HepG2 (cell line): ENCODE measurements around the gene COQ8A. TPM values are rescaled to one million over a fixed set of nuclear protein-coding genes. Genes with fewer than 3 reads are reported as not detected.

ENCODE experiments used
- ATAC-seq: fragments of 200-7000 bp; cut with Tn5 transposase; 3 replicates; pipeline ENCODE4 v1.9.1; 2020; ENCODE audit warnings: mild to moderate bottlenecking, moderate library complexity
- BruUV-seq: library from RNA; stranded (reverse); fragments of 400-500 nt; replicated peaks from 2 replicates; lab custom pipeline; 2021; lab: Mats Ljungman, UMichigan
- CTCF ChIA-PET: fragments of 300-600 bp; formaldehyde crosslinking; extraction: SDS; loops from one replicate; lab custom pipeline; 2021; ENCODE audit warnings: low total read pairs, inconsistent platforms, low intra/inter-chr PET ratio; lab: Yijun Ruan, JAX
- POLR2A ChIA-PET: fragments of 350-600 bp; sonication (Branson Sonifier 250); formaldehyde crosslinking; loops from one replicate; lab custom pipeline; 2020; ENCODE audit warnings: antibody characterized with exemption, inconsistent platforms; lab: Yijun Ruan, JAX
- DNase-seq: peaks from one replicate; pipeline ENCODE4 v3.0.0-alpha.2; 2015; ENCODE audit warnings: low spot score
- FAIRE-seq: peaks from 3 replicates; lab custom pipeline; 2011; peaks lifted over from hg19 to GRCh38; lab: Jason Lieb, UNC
- H2AFZ ChIP-seq: one replicate; pipeline ENCODE4 v1.6.1; 2011; ENCODE audit warnings: low read length, inconsistent platforms
- H3K27ac ChIP-seq: fragments of 300-600 bp; 3 replicates; pipeline ENCODE4 v1.8.0; 2011; ENCODE audit warnings: mixed run types, mild to moderate bottlenecking, mixed read lengths, low read length, inconsistent platforms; ENCODE audit not compliant: insufficient read depth; ENCODE audit errors: extremely low read length
- H3K27me3 ChIP-seq, 2 experiments: fragments of 200-600 bp in 1 of 2; 2 replicates in 1 of 2; 3 replicates in 1 of 2; pipeline versions ENCODE4 v1.6.0 to v1.8.0; 2011; ENCODE audit warnings: low read length in 2 of 2, mild to moderate bottlenecking in 2 of 2, moderate library complexity in 2 of 2, inconsistent platforms in 1 of 2; ENCODE audit not compliant: insufficient read depth in 2 of 2, control insufficient read depth in 1 of 2
- H3K36me3 ChIP-seq, 2 experiments: fragments of 200-600 bp in 1 of 2; replicated peaks in 1 of 2; 2 replicates in 1 of 2; 3 replicates in 1 of 2; pipeline versions ENCODE4 v1.5.1 to v1.8.0; 2011; ENCODE audit warnings: low read length in 2 of 2, inconsistent platforms in 1 of 2; ENCODE audit not compliant: insufficient read depth in 2 of 2, control insufficient read depth in 1 of 2
- H3K4me1 ChIP-seq: 2 replicates; pipeline ENCODE4 v1.5.1; 2012; ENCODE audit warnings: low read length, inconsistent platforms; ENCODE audit not compliant: insufficient read depth
- H3K4me2 ChIP-seq: 2 replicates; pipeline ENCODE4 v1.6.0; 2011; ENCODE audit warnings: low read depth, low read length, inconsistent platforms
- H3K4me3 ChIP-seq, 3 experiments: fragments of 200-600 bp in 1 of 3; sonication (generic), shearing (Covaris generic) in 1 of 3; replicated peaks in 1 of 3; 2 replicates each; pipeline ENCODE4 v1.5.1; 2011 to 2016; ENCODE audit warnings: low read length in 3 of 3, inconsistent platforms in 2 of 3, low read depth in 2 of 3, mild to moderate bottlenecking in 2 of 3, control low read depth in 1 of 3, mixed read lengths in 1 of 3; ENCODE audit not compliant: insufficient read depth in 1 of 3
- H3K79me2 ChIP-seq: one replicate; pipeline ENCODE4 v1.6.1; 2011; ENCODE audit warnings: low read length, inconsistent platforms; ENCODE audit not compliant: insufficient read depth
- H3K9ac ChIP-seq: 2 replicates; pipeline ENCODE4 v1.6.0; 2011; ENCODE audit warnings: mild to moderate bottlenecking, low read depth, low read length, inconsistent platforms; ENCODE audit not compliant: insufficient read depth
- H3K9me3 ChIP-seq: 2 replicates; pipeline ENCODE4 v1.5.1; 2012; ENCODE audit warnings: mild to moderate bottlenecking, low read length
- H4K20me1 ChIP-seq: 2 replicates; pipeline ENCODE4 v1.6.0; 2011; ENCODE audit warnings: inconsistent platforms, mild to moderate bottlenecking, low read length, moderate library complexity; ENCODE audit not compliant: insufficient read depth
- ATF7 ChIP-seq, 2 experiments: fragments of 450-650 bp in 1 of 2; sonication (generic) in 1 of 2; formaldehyde crosslinking in 1 of 2; IDR thresholded peaks; 2 replicates each; pipeline versions ENCODE4 v1.4.0 to v1.6.1; 2016 to 2020; ENCODE audit warnings: antibody characterized with exemption in 1 of 2, mild to moderate bottlenecking in 1 of 2, missing genetic modification reagents in 1 of 2
- KDM3A ChIP-seq: IDR thresholded peaks from 2 replicates; pipeline ENCODE4 v1.6.1; 2018; ENCODE audit warnings: low read depth, missing compliant biosample characterization
- KLF15 ChIP-seq: sonication (generic); formaldehyde crosslinking; IDR thresholded peaks from 2 replicates; pipeline ENCODE4 v1.8.1; 2023; ENCODE audit warnings: borderline replicate concordance, mild to moderate bottlenecking, inconsistent platforms, missing genetic modification reagents, mixed read lengths
- TCF7 ChIP-seq: sonication (generic); IDR thresholded peaks from 2 replicates; pipeline ENCODE4 v1.6.1; 2016; ENCODE audit warnings: antibody characterized with exemption, low read depth
- XRCC5 ChIP-seq: fragments of 200-400 bp; formaldehyde crosslinking; optimal IDR thresholded peaks from 2 replicates; pipeline ENCODE3; 2017; ENCODE audit warnings: mild to moderate bottlenecking, low read length
- ZBTB20 ChIP-seq: sonication (generic); formaldehyde crosslinking; IDR thresholded peaks from 2 replicates; pipeline ENCODE4 v1.8.1; 2023; ENCODE audit warnings: missing genetic modification reagents, low read depth, mild to moderate bottlenecking, borderline replicate concordance
- ZFP37 ChIP-seq: sonication (generic); formaldehyde crosslinking; IDR thresholded peaks from 2 replicates; pipeline ENCODE4 v1.4.0; 2020; ENCODE audit warnings: missing genetic modification reagents, borderline replicate concordance
- ZNF160 ChIP-seq: sonication (generic); formaldehyde crosslinking; IDR thresholded peaks from 2 replicates; pipeline ENCODE4 v1.8.0; 2022; ENCODE audit warnings: mild to moderate bottlenecking, inconsistent platforms, missing genetic modification reagents
- ZNF362 ChIP-seq: sonication (generic); formaldehyde crosslinking; IDR thresholded peaks from 2 replicates; pipeline ENCODE4 v1.4.0; 2020; ENCODE audit warnings: missing genetic modification reagents, mild to moderate bottlenecking, borderline replicate concordance
- ZNF580 ChIP-seq: IDR thresholded peaks from 2 replicates; pipeline ENCODE4 v1.6.1; 2016; ENCODE audit warnings: low read depth, borderline replicate concordance
- ZNF790 ChIP-seq: sonication (generic); formaldehyde crosslinking; IDR thresholded peaks from 2 replicates; pipeline ENCODE4 v1.8.0; 2022; ENCODE audit warnings: missing genetic modification reagents, mild to moderate bottlenecking, borderline replicate concordance
- ZSCAN25 ChIP-seq: sonication (generic); formaldehyde crosslinking; IDR thresholded peaks from 2 replicates; pipeline ENCODE4 v1.8.0; 2022; ENCODE audit warnings: mild to moderate bottlenecking, missing genetic modification reagents
- ZSCAN5A ChIP-seq: sonication (generic); formaldehyde crosslinking; IDR thresholded peaks from 2 replicates; pipeline ENCODE4 v1.8.0; 2022; ENCODE audit warnings: mild to moderate bottlenecking, missing genetic modification reagents, borderline replicate concordance
- WGBS: methylation state at CpG from one replicate; pipeline ENCODE4 v1.1.6; 2017; ENCODE audit warnings: low lambda C conversion rate; 5-methylcytosine and 5-hydroxymethylcytosine counted together
- in situ Hi-C: cut with HindIII; loops from 2 replicates; pipeline ENCODE4 v1.10.0; 2017; ENCODE audit warnings: low pct_unique_long_range_greater_than_20kb; ENCODE audit not compliant: extremely low pct_ligation_motif_present
- intact Hi-C: fragments of 100-400 bp; cut with micrococcal nuclease; formaldehyde crosslinking; loops from one replicate; pipeline ENCODE4 v1.10.0; 2022; ENCODE audit not compliant: unreplicated experiment
- polyA plus RNA-seq, 8 experiments: library from polyadenylated mRNA; depleted of rRNA in 3 of 8; stranded (reverse) in 7 of 8; unstranded in 1 of 8; fragments of >200 nt; fragmentation: Illumina TruSeq in 4 of 8; extraction: Trizol in 4 of 8; gene quantifications; 2 replicates each; pipeline versions ENCODE4 v1.2.1 to v1.2.3, GENCODE V29; 2011 to 2016; ENCODE audit warnings: low read depth in 4 of 8, missing spikeins in 1 of 8, mixed read lengths in 1 of 8; ENCODE audit not compliant: insufficient read depth in 1 of 8
- total RNA-seq, 5 experiments: library from RNA; depleted of rRNA; stranded (reverse); fragments of >200 nt; fragmentation: Illumina TruSeq; extraction: Trizol; gene quantifications; 2 replicates each; pipeline ENCODE4 v1.2.3, GENCODE V29; 2016; ENCODE audit warnings: low read depth in 1 of 5
- TF ChIP-seq, protein P1 (sequence below): sonication (generic); formaldehyde crosslinking; IDR thresholded peaks from 2 replicates; pipeline ENCODE4 v1.4.0; 2020; ENCODE audit warnings: mild to moderate bottlenecking, missing genetic modification reagents
- TF ChIP-seq, protein P2 (sequence below): sonication (generic); formaldehyde crosslinking; IDR thresholded peaks from 2 replicates; pipeline ENCODE4 v1.5.0; 2020; ENCODE audit warnings: mild to moderate bottlenecking, missing genetic modification reagents

The COQ8A gene
- total and polyA plus RNA-seq, 2 of the 13 experiments (the other 11 are each of a cell fraction or from before 2014, with no cell fraction given), result 60.4 to 88.7 TPM

- Histone ChIP-seq H3K9me3 (no peaks in the 10 kb centered on the region), H3K79me2 (no peaks in the 10 kb centered on the region), H3K4me3 (no peak overlapping the region), H3K4me1 (peaks cover 7% of the 10 kb centered on the region), H2AFZ (peak overlapping the region; percentile 91), H3K36me3 (no peaks in the 10 kb centered on the region), H3K27me3 (no peaks in the 10 kb centered on the region), H4K20me1 (no peaks in the 10 kb centered on the region), H3K9ac (peak overlapping the region; percentile 47; the same call in 1 of the 2 replicates), H3K27ac (no peak overlapping the region), H3K4me2 (peak overlapping the region; percentile 68)
- peak; percentile 76 for DNase-seq
- ChIA-PET CTCF (interaction anchor here (1.0 kb wide), 1 partner anchor 525 kb away, joined by 6 read pairs; no protein-coding TSS in a partner anchor), POLR2A (interaction anchor here (1.0 to 2.7 kb wide), 2 partner anchors 27 to 33 kb away, joined by 3 to 8 read pairs; partner anchors contain the start of gene COQ8A)
- WGBS, result 18% methylated on average over 13 of the region's 13 CpGs
- in situ Hi-C loops (no loop called here), intact Hi-C loops (loop anchor here (2.0 to 5.0 kb wide), 3 partner anchors 32 to 525 kb away; no protein-coding TSS in a partner anchor)
- BruUV-seq, result no TSS peak
- peak; percentile 74 for FAIRE-seq
- ATAC-seq, result peak; percentile 100
- 0 out of 2 replicates have a peak, but pooled peaks have one; percentile 61 for TF ChIP-seq KDM3A
- TF ChIP-seq, protein P1, sequence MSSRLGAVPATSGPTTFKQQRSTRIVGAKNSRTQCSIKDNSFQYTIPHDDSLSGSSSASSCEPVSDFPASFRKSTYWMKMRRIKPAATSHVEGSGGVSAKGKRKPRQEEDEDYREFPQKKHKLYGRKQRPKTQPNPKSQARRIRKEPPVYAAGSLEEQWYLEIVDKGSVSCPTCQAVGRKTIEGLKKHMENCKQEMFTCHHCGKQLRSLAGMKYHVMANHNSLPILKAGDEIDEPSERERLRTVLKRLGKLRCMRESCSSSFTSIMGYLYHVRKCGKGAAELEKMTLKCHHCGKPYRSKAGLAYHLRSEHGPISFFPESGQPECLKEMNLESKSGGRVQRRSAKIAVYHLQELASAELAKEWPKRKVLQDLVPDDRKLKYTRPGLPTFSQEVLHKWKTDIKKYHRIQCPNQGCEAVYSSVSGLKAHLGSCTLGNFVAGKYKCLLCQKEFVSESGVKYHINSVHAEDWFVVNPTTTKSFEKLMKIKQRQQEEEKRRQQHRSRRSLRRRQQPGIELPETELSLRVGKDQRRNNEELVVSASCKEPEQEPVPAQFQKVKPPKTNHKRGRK, result no peak
- no peak for TF ChIP-seq ZNF790 (CRISPR knock-in tag)
- TF ChIP-seq ZSCAN5A (CRISPR knock-in tag), result no peak
- TF ChIP-seq ZBTB20 (CRISPR knock-in tag), result no peak
- TF ChIP-seq ZNF580 (CRISPR knock-in tag), result peak; percentile 59; the same call in 1 of the 2 replicates
- no peak for TF ChIP-seq ZFP37 (CRISPR knock-in tag)
- peak; percentile 88 for TF ChIP-seq XRCC5
- TF ChIP-seq KLF15 (CRISPR knock-in tag), result no peak
- no peak for TF ChIP-seq ZNF362 (CRISPR knock-in tag)
- TF ChIP-seq, protein P2, sequence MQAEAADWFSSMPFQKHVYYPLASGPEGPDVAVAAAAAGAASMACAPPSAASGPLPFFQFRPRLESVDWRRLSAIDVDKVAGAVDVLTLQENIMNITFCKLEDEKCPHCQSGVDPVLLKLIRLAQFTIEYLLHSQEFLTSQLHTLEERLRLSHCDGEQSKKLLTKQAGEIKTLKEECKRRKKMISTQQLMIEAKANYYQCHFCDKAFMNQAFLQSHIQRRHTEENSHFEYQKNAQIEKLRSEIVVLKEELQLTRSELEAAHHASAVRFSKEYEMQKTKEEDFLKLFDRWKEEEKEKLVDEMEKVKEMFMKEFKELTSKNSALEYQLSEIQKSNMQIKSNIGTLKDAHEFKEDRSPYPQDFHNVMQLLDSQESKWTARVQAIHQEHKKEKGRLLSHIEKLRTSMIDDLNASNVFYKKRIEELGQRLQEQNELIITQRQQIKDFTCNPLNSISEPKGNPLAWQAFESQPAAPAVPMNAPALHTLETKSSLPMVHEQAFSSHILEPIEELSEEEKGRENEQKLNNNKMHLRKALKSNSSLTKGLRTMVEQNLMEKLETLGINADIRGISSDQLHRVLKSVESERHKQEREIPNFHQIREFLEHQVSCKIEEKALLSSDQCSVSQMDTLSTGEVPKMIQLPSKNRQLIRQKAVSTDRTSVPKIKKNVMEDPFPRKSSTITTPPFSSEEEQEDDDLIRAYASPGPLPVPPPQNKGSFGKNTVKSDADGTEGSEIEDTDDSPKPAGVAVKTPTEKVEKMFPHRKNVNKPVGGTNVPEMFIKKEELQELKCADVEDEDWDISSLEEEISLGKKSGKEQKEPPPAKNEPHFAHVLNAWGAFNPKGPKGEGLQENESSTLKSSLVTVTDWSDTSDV (CRISPR knock-in tag), result no peak
- TF ChIP-seq TCF7, result no peak
- 0 out of 2 replicates have a peak, but pooled peaks have one; percentile 35 for TF ChIP-seq ZSCAN25 (CRISPR knock-in tag)
- no peak for TF ChIP-seq ZNF160 (CRISPR knock-in tag)
- TF ChIP-seq ATF7 (IDR thresholded peaks at IDR 0.05), result no peak
- no peak for TF ChIP-seq ATF7 (CRISPR knock-in tag; IDR thresholded peaks at IDR 0.05)
Observed at GRCh38 chr1:226912587-226913176, 27.4 kb upstream of the COQ8A start.
